Epithelial cell of prostate (primary cell): Measurements from ENCODE around the gene TMEM74B.
A peak's percentile ranks its signal among the peaks of the same experiment; 100 is the strongest.
"Not testable (repeated sequence)": the region's sequence is repeated elsewhere in the genome, so short reads cannot be mapped to it uniquely, and the experiment has no call there.

ENCODE experiments used
- DNase-seq: peaks from one replicate; pipeline ENCODE4 v3.0.0-alpha.2; 2011; ENCODE audit warnings: low read depth, low spot score
- H3K27ac ChIP-seq: fragments of 450-650 bp; 2 replicates; pipeline ENCODE4 v1.5.1; 2017; ENCODE audit warnings: mild to moderate bottlenecking

The TMEM74B gene

GRCh38 chr20:1150968-1151367, 33.8 kb downstream of the TMEM74B start:
- H3K27ac ChIP-seq = no peak overlapping the region

GRCh38 chr20:1150218-1150617, 34.6 kb downstream of the TMEM74B start:
- no peak overlapping the region for H3K27ac ChIP-seq
- peak; percentile 20 for DNase-seq

More at GRCh38 chr20:1150968-1151367, 33.8 kb downstream of the TMEM74B start:
- DNase-seq = no peak

GRCh38 chr20:1149812-1150211, 35.0 kb downstream of the TMEM74B start:
- not testable (repeated sequence) for DNase-seq, H3K27ac ChIP-seq

- no peak for DNase-seq
- no peak overlapping the region for H3K27ac ChIP-seq
These were observed 37.8 kb downstream of the TMEM74B start for GRCh38 chr20:1146957-1147356.

GRCh38 chr20:1144401-1145172, 40.2 kb downstream of the TMEM74B start:
- no peak overlapping the region for H3K27ac ChIP-seq
- no peak for DNase-seq

GRCh38 chr20:1137236-1137635, 47.5 kb downstream of the TMEM74B start:
- DNase-seq = no peak
- no peak overlapping the region for H3K27ac ChIP-seq

- DNase-seq = no peak
- H3K27ac ChIP-seq = no peak overlapping the region
These were observed 49.9 kb downstream of the TMEM74B start for GRCh38 chr20:1134836-1135235.

- no peak for DNase-seq
- H3K27ac ChIP-seq = no peak overlapping the region
These were observed 50.4 kb downstream of the TMEM74B start for GRCh38 chr20:1134355-1134754.

GRCh38 chr20:1131354-1131753, 53.4 kb downstream of the TMEM74B start:
- DNase-seq = no peak
- no peak overlapping the region for H3K27ac ChIP-seq

GRCh38 chr20:1130847-1131246, 53.9 kb downstream of the TMEM74B start:
- no peak for DNase-seq
- no peak overlapping the region for H3K27ac ChIP-seq
